Loucy (cell line): ENCODE measurements around the gene FPR2.

Source experiments
- H2AFZ ChIP-seq: fragments of 200-600 bp; sonication (generic); 2 replicates; pipeline ENCODE4 v1.6.0; 2016; ENCODE audit warnings: antibody characterized with exemption, mild to moderate bottlenecking, low read length, moderate library complexity
- H3F3A ChIP-seq: fragments of 200-600 bp; 2 replicates; pipeline ENCODE4 v1.6.0; 2016; ENCODE audit warnings: antibody characterized with exemption, low read depth, mild to moderate bottlenecking
- H3K27me3 ChIP-seq: fragments of 200-600 bp; sonication (generic); 2 replicates; pipeline ENCODE4 v1.6.1; 2014; ENCODE audit warnings: low read length, mild to moderate bottlenecking; ENCODE audit not compliant: insufficient read depth, poor library complexity, severe bottlenecking
- H3K36me3 ChIP-seq: fragments of 200-600 bp; sonication (generic); 2 replicates; pipeline ENCODE4 v1.6.1; 2016; ENCODE audit warnings: low read length; ENCODE audit not compliant: insufficient read depth
- H3K4me1 ChIP-seq: fragments of 200-600 bp; sonication (generic); 2 replicates; pipeline ENCODE4 v1.5.1; 2014; ENCODE audit warnings: low read length, mild to moderate bottlenecking; ENCODE audit not compliant: insufficient read depth, poor library complexity, severe bottlenecking
- H3K4me2 ChIP-seq: fragments of 200-600 bp; sonication (generic); 2 replicates; pipeline ENCODE4 v1.6.0; 2014; ENCODE audit warnings: antibody characterized with exemption, low read length, low read depth, mild to moderate bottlenecking; ENCODE audit not compliant: poor library complexity, severe bottlenecking
- H3K4me3 ChIP-seq: fragments of 200-600 bp; sonication (generic); 2 replicates; pipeline ENCODE4 v1.5.1; 2014; ENCODE audit warnings: low read length, mild to moderate bottlenecking, mixed read lengths; ENCODE audit not compliant: poor library complexity, severe bottlenecking
- H3K79me2 ChIP-seq: fragments of 200-600 bp; sonication (generic); 2 replicates; pipeline ENCODE4 v1.6.1; 2014; ENCODE audit warnings: low read length; ENCODE audit not compliant: insufficient read depth
- H3K9ac ChIP-seq: fragments of 200-600 bp; sonication (generic); 2 replicates; pipeline ENCODE4 v1.6.0; 2014; ENCODE audit warnings: mild to moderate bottlenecking, low read depth, low read length, moderate library complexity; ENCODE audit not compliant: poor library complexity, severe bottlenecking
- H3K9me2 ChIP-seq: fragments of 200-600 bp; sonication (generic); replicated peaks from 2 replicates; pipeline ENCODE4 v1.6.1; 2016; ENCODE audit warnings: low read depth, low read length, mixed read lengths
- H3K9me3 ChIP-seq: fragments of 200-600 bp; sonication (generic); 2 replicates; pipeline ENCODE4 v1.6.1; 2014; ENCODE audit warnings: mild to moderate bottlenecking, antibody characterized with exemption, low read length, low read depth; ENCODE audit not compliant: insufficient read depth
- H4K20me1 ChIP-seq: fragments of 200-600 bp; sonication (generic); 2 replicates; pipeline ENCODE4 v1.6.0; 2014; ENCODE audit warnings: antibody characterized with exemption, low read length, mild to moderate bottlenecking; ENCODE audit not compliant: insufficient read depth, poor library complexity, severe bottlenecking
- EZH2phosphoT487 ChIP-seq: fragments of 200-600 bp; IDR thresholded peaks from 2 replicates; pipeline ENCODE4 v1.6.1; 2018; ENCODE audit warnings: antibody characterized with exemption, mild to moderate bottlenecking, moderate library complexity, borderline replicate concordance
- TF ChIP-seq, protein P1 (sequence below): fragments of 200-600 bp; sonication (generic); conservative IDR thresholded peaks from 2 replicates; pipeline ENCODE4 v1.5.1; 2014; ENCODE audit warnings: mild to moderate bottlenecking, antibody characterized with exemption, low read length

The FPR2 gene

DNA sequence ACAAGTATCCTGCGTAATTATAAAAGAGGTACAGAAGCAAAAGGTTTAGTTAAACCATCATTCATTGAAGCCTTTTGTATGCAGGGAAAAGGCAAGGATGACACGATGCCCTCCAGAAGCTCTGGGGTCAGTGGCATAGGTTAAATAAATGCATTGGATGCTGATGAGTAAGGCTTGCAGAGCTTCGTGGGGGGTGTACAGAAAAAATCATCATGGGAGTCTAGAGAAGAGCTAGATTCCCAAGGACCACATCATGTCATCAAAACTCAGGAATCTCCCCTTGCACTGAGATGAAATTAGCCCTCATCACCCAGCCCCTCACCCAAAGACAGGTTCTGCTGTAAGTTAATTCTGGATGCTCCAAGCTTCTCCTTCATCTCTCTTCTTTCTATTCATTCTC is 17.6 kb upstream of the FPR2 start:
- Histone ChIP-seq H3F3A (no peaks in the 10 kb centered on the region), H4K20me1 (no peaks in the 10 kb centered on the region), H3K9me2 (no peaks in the 10 kb centered on the region), H3K79me2 (no peaks in the 10 kb centered on the region), H3K36me3 (no peaks in the 10 kb centered on the region), H3K9me3 (no peaks in the 10 kb centered on the region; the same call in 1 of the 2 replicates), H3K4me3 (no peak overlapping the region), H3K9ac (no peak overlapping the region), H3K4me1 (no peaks in the 10 kb centered on the region), H3K4me2 (no peak overlapping the region), H3K27me3 (no peaks in the 10 kb centered on the region), H2AFZ (no peak overlapping the region)
- TF ChIP-seq, protein P1, sequence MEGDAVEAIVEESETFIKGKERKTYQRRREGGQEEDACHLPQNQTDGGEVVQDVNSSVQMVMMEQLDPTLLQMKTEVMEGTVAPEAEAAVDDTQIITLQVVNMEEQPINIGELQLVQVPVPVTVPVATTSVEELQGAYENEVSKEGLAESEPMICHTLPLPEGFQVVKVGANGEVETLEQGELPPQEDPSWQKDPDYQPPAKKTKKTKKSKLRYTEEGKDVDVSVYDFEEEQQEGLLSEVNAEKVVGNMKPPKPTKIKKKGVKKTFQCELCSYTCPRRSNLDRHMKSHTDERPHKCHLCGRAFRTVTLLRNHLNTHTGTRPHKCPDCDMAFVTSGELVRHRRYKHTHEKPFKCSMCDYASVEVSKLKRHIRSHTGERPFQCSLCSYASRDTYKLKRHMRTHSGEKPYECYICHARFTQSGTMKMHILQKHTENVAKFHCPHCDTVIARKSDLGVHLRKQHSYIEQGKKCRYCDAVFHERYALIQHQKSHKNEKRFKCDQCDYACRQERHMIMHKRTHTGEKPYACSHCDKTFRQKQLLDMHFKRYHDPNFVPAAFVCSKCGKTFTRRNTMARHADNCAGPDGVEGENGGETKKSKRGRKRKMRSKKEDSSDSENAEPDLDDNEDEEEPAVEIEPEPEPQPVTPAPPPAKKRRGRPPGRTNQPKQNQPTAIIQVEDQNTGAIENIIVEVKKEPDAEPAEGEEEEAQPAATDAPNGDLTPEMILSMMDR: no peak
- TF ChIP-seq EZH2phosphoT487: no peak

DNA sequence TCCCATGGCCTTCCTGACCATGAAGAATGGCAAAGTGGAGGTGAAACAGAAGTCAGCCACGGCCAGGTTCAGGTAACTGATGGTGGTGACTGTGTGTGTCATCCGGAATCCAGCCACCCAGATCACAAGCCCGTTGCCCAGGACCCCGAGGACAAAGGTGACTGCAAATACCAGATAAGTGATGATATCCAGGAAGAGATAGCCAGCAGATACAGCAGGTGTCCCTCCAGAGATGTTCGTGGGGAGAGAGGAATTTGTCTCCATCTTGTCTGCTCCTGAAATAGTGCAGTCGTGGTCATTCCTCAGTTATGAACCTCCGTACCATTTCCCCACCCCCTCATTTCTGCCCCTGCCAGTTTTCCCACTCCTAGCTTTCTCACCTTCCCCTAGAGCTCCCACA is 14.2 kb upstream of the FPR2 start:
- H3K9me2 ChIP-seq: no peaks in the 10 kb centered on the region

DNA sequence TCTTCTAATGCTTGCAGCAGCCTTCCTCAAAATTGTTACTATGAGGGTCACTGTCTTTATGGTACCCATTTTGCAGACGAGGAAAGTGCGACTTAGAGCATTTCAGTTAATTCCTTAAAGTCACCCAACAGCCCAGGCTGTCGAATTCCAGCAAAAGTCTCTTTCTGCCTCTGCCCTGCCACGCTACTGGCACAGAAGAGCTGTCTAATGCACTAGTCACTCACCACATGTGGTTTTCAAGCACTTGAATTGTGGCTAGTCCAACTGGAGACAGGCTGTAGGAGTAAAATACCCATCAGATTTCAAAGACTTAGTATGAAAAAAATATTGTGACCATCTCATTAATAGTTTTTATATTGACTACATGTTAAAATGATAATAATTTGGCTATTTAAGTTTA is 11.0 kb upstream of the FPR2 start:
- Histone ChIP-seq H3K4me1 (no peaks in the 10 kb centered on the region), H4K20me1 (no peaks in the 10 kb centered on the region), H3K9ac (no peak overlapping the region), H3K4me3 (no peak overlapping the region), H3K9me2 (no peaks in the 10 kb centered on the region), H3K27me3 (no peaks in the 10 kb centered on the region), H3K79me2 (no peaks in the 10 kb centered on the region), H2AFZ (no peak overlapping the region), H3K9me3 (no peaks in the 10 kb centered on the region; the same call in 1 of the 2 replicates), H3F3A (no peaks in the 10 kb centered on the region), H3K36me3 (no peaks in the 10 kb centered on the region), H3K4me2 (no peak overlapping the region)
- TF ChIP-seq, protein P1: no peak
- TF ChIP-seq EZH2phosphoT487: no peak

More for the DNA sequence above, 14.2 kb upstream of the FPR2 start:
- TF ChIP-seq, protein P1: no peak
- TF ChIP-seq EZH2phosphoT487: no peak
- no peaks in the 10 kb centered on the region for H3F3A ChIP-seq
- H4K20me1 ChIP-seq: no peaks in the 10 kb centered on the region
- no peaks in the 10 kb centered on the region; the same call in 1 of the 2 replicates for H3K9me3 ChIP-seq
- H3K4me2 ChIP-seq: no peak overlapping the region
- no peaks in the 10 kb centered on the region for H3K79me2 ChIP-seq
- H3K4me3 ChIP-seq: no peak overlapping the region
- H3K9ac ChIP-seq: no peak overlapping the region
- no peak overlapping the region for H2AFZ ChIP-seq
- no peaks in the 10 kb centered on the region for H3K36me3 ChIP-seq
- no peaks in the 10 kb centered on the region for H3K4me1 ChIP-seq
- H3K27me3 ChIP-seq: no peaks in the 10 kb centered on the region
